ENCODE data around the gene AGO3.

AGO3 gene

GRCh38 chr1:36114371-36114770 is 183.5 kb downstream of the AGO3 start:
- Histone ChIP-seq H3K4me2 (peak overlapping the region in 8 of 11 experiments; percentile 10 to 62 (median 32); a peak in 12 of 22 replicates), H3K4me3 (no peak overlapping the region), H3K4me1 (peaks cover 11 to 25% (median 17%) of the 10 kb centered on the region in 10 experiments), H4K20me1 (peaks cover 0 to 7% (median 0%) of the 10 kb centered on the region in 11 experiments; a peak in 1 of 22 replicates), H3K27me3 (no peaks in the 10 kb centered on the region), H3K36me3 (no peaks in the 10 kb centered on the region), H3K9me3 (replicated peaks in 1 of 11) (no peaks in the 10 kb centered on the region), H3K27ac (no peak overlapping the region), H3K9ac (no peak overlapping the region)
- no peak for TF ChIP-seq Cebpa-rat (IDR thresholded peaks at IDR 0.05)

DNA sequence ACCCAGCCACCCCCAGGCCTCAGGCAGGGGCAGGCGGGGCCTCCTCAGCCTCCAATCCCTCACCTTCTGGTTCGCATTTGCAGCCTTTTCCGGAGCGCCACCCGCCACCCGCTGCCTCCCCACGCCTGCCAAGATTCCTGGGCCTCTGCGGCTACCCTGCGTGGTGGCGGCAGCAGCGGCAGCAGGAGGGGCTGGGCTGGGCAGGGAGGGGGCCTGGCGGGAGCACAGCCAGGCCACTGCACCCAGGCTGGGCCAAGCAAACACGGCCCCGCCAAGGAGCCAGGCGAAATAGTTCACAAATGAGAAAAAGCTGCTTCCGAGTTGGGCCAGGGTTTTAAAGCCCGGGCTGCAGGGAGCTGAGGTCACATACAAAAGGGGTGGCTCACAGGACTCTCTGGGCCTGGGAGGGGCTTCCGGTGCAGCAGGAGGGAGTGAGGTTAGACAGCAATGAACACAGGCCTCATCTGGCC is 184.3 kb downstream of the AGO3 start:
- Histone ChIP-seq H3K4me2 (peak overlapping the region in 1 of 11 experiments; percentile 37; a peak in 1 of 22 replicates), H3K4me1 (peaks cover 11 to 30% (median 22%) of the 10 kb centered on the region in 10 experiments), H4K20me1 (peaks cover 0 to 7% (median 0%) of the 10 kb centered on the region in 11 experiments; a peak in 1 of 22 replicates), H3K36me3 (no peaks in the 10 kb centered on the region), H3K27me3 (no peaks in the 10 kb centered on the region), H3K4me3 (no peak overlapping the region), H3K9me3 (replicated peaks in 1 of 11) (no peaks in the 10 kb centered on the region), H3K9ac (no peak overlapping the region), H3K27ac (no peak overlapping the region)
- TF ChIP-seq Cebpa-rat (IDR thresholded peaks at IDR 0.05) = no peak

GRCh38 chr1:36115931-36116330 is 185.0 kb downstream of the AGO3 start:
- H3K4me1 ChIP-seq = peaks cover 18 to 37% (median 27%) of the 10 kb centered on the region in 10 experiments
- H3K4me2 ChIP-seq = peak overlapping the region in 3 of 11 experiments; percentile 12 to 44 (median 37); a peak in 4 of 22 replicates
- H3K27me3 ChIP-seq = no peaks in the 10 kb centered on the region

DNA sequence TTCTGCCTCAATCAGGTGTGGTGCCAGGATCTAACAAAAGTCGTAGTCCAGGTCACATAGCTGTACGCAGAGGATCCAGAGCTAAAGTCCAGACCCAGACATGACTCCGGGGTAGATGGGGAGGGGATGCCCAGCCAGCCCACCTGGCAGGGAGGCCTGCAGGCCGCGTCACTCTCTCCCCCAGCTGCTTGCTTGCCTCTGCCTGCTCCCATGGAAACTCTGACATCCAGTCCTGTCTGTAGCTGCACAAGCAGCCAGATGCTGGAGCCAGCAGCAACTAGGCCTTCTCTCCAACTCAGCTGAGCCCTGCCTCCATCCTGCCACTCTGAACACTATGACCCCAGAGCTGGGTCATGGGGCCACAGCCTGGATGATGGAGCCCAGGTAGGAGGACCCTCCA is 186.0 kb downstream of the AGO3 start:
- TF ChIP-seq Cebpa-rat (IDR thresholded peaks at IDR 0.05) = no peak
- H3K4me1 ChIP-seq = peaks cover 20 to 43% (median 32%) of the 10 kb centered on the region in 10 experiments
- H3K9me3 ChIP-seq (replicated peaks in 1 of 11) = no peaks in the 10 kb centered on the region
- peaks cover 0 to 8% (median 5%) of the 10 kb centered on the region in 11 experiments; a peak in 17 of 22 replicates for H3K27me3 ChIP-seq
- H3K27ac ChIP-seq = no peak overlapping the region
- H3K4me2 ChIP-seq = no peak overlapping the region
- no peak overlapping the region for H3K4me3 ChIP-seq
- H3K36me3 ChIP-seq = no peaks in the 10 kb centered on the region
- no peak overlapping the region for H3K9ac ChIP-seq
- peaks cover 0 to 7% (median 0%) of the 10 kb centered on the region in 11 experiments; a peak in 1 of 22 replicates for H4K20me1 ChIP-seq

More at GRCh38 chr1:36115931-36116330, 185.0 kb downstream of the AGO3 start:
- Histone ChIP-seq H3K36me3 (no peaks in the 10 kb centered on the region), H4K20me1 (peaks cover 0 to 7% (median 0%) of the 10 kb centered on the region in 11 experiments; a peak in 1 of 22 replicates), H3K4me3 (no peak overlapping the region), H3K27ac (no peak overlapping the region), H3K9ac (no peak overlapping the region; a peak in 1 of 22 replicates), H3K9me3 (replicated peaks in 1 of 11) (no peaks in the 10 kb centered on the region)
- no peak for TF ChIP-seq Cebpa-rat (IDR thresholded peaks at IDR 0.05)

DNA sequence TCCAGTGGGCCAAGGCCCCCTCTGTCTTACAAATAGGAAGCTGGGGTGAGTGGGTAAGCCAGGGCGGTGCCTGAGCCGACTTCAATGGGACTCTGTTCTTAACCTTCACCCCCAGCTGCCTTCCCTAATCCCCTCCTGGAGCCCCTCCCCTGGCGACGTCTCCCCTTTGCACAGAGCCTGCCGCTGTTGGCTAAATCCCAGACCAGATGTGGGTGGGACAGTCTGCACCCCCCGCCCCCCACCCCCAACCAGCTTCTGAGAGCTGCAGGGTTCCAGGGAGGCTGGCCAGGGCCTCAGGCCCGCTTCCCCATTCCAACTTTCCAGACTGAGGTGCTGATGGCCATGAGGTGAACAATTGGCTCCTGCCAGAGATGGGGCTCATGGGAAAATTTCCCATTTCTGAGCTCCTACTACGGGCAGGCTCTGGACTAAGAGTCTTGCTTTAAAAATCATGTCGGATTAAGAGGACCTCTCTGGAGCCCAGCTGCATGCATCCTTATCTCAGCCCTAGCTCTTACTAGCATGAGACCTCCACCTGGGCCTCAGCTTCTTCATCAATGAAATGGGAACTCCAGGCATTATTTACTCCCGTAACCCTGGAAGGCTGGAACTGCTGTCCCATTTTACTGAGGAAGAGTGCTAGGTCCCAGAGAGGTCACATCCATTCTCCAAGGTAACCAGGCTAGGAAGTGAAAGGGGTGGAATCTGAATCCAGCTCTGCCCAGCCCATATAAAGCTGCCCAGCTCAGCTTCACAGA is 187.7 kb downstream of the AGO3 start:
- 0 out of 22 replicates have a peak overlapping the region, but pooled peaks of 1 of the 11 experiments have one; percentile 61 for H3K27ac ChIP-seq
- no peak for TF ChIP-seq Cebpa-rat (IDR thresholded peaks at IDR 0.05)
- no peaks in the 10 kb centered on the region for H3K9me3 ChIP-seq (replicated peaks in 1 of 11)

DNA sequence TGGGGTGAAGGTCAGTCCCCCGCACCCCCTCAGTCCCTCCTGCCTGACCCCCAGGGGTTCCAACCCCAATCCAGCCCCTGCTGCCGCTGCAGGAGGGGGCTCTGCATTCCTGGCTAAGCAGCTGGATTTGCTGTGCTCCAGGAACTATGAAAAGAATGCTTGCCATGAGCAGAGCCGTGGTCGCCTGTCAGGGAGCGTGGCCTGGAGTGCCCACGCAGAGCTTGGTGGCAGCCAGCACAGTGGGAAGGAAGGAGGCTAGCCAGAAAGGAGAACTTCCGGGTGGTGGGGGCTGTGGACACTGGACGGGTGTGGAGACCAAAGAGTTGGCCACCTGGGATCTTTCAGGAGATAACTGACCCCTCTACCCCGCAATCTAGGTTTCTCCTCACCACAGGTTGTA is 188.6 kb downstream of the AGO3 start:
- TF ChIP-seq Cebpa-rat (IDR thresholded peaks at IDR 0.05) = no peak
- Histone ChIP-seq H3K4me1 (peaks cover 38 to 66% (median 53%) of the 10 kb centered on the region in 10 experiments), H3K9me3 (replicated peaks in 1 of 11) (no peaks in the 10 kb centered on the region), H3K4me2 (peak overlapping the region in 9 of 11 experiments; percentile 27 to 78 (median 49); a peak in 16 of 22 replicates), H3K36me3 (no peaks in the 10 kb centered on the region), H3K27me3 (peaks cover 5 to 32% (median 29%) of the 10 kb centered on the region in 11 experiments), H3K4me3 (no peak overlapping the region), H3K27ac (peak overlapping the region in 6 of 11 experiments; percentile 21 to 61 (median 40); a peak in 9 of 22 replicates), H4K20me1 (peaks cover 0 to 7% (median 0%) of the 10 kb centered on the region in 11 experiments; a peak in 2 of 22 replicates), H3K9ac (peak overlapping the region in 3 of 11 experiments; percentile 3 to 32 (median 29); a peak in 4 of 22 replicates)

More for the DNA sequence above, 187.7 kb downstream of the AGO3 start:
- H3K4me3 ChIP-seq = no peak overlapping the region
- H4K20me1 ChIP-seq = peaks cover 0 to 7% (median 0%) of the 10 kb centered on the region in 11 experiments; a peak in 1 of 22 replicates
- H3K4me2 ChIP-seq = peak overlapping the region in 5 of 11 experiments; percentile 42 to 78 (median 67); a peak in 7 of 22 replicates
- no peak overlapping the region for H3K9ac ChIP-seq
- peaks cover 0 to 24% (median 21%) of the 10 kb centered on the region in 11 experiments; a peak in 18 of 22 replicates for H3K27me3 ChIP-seq
- peaks cover 37 to 61% (median 48%) of the 10 kb centered on the region in 10 experiments for H3K4me1 ChIP-seq
- H3K36me3 ChIP-seq = no peaks in the 10 kb centered on the region

Data from BLaER1 treated with 17β-estradiol and CSF1 and Interleukin-3, amounts not matched to agents 10 nM and 100 nM (cell line).